Right lobe of liver (tissue), 4 donors: ENCODE measurements around the gene RAMAC.

ENCODE experiments used
- CTCF ChIP-seq, 4 donors: fragments of 200-600 bp in 3 of 4; fragments of 450-650 bp in 1 of 4; IDR thresholded peaks; one replicate each; pipeline versions ENCODE4 v1.5.1 to v1.8.0; 2016 to 2022; ENCODE audit warnings: antibody characterized with exemption in 4 of 4, mild to moderate bottlenecking in 2 of 4
- POLR2A ChIP-seq: fragments of 450-650 bp; IDR thresholded peaks from one replicate; pipeline ENCODE4 v1.6.1; 2017; ENCODE audit warnings: antibody characterized with exemption, mild to moderate bottlenecking
- donor health status: DM: no; HTN: no; CAD: no.
- donor health status: DM: no; HTN: no; CAD: no.
- donor health status: DM: no; HTN: yes; CAD: no.

- TF ChIP-seq CTCF (IDR thresholded peaks at IDR 0.05), result no peak
- TF ChIP-seq POLR2A, result no peak
These were observed 34.4 kb upstream of the RAMAC start for GRCh38 chr15:82951472-82952157.
